ENCODE data around the gene BCL7B.
"Not testable (repeated sequence)": the region's sequence is repeated elsewhere in the genome, so short reads cannot be mapped to it uniquely, and the experiment has no call there.

The BCL7B gene

DNA sequence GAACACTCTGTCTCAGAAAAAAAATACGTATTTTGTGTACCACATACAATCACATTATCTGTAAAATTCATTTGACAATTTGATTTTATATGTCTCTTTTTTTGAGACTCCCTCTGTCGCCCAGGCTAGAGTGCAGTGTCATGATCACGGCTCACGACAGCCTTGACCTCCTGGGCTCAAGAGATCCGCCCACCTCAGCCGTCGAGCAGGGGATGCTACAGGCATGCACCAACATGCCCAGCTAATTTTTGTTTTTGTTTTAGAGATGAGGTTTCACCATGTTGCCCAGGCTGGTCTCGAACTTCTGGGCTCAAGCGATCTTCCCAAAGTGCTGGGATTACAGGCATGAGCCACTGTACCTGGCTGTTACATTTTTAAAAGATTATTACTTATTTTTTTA is 23.7 kb downstream of the BCL7B start:
- DNase-seq: no peak

DNA sequence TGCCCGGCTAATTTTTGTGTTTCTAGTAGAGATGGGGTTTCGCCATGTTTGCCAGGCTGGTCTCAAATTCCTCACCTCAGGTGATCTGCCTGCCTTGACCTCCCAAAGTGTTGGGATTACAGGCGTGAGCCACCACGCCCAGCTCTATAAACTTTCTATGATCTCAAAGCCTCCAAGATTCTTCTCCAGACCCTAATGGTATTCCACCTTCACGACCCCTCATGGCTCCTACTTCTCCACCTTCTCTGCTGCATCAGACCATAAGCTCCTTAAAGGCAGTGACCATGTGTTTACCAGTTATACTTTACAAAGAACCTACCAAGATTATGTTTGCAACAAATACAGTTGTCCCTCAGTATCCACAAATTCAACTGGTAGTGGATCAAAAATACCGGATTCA is 25.3 kb downstream of the BCL7B start:
- no peak for DNase-seq

DNA sequence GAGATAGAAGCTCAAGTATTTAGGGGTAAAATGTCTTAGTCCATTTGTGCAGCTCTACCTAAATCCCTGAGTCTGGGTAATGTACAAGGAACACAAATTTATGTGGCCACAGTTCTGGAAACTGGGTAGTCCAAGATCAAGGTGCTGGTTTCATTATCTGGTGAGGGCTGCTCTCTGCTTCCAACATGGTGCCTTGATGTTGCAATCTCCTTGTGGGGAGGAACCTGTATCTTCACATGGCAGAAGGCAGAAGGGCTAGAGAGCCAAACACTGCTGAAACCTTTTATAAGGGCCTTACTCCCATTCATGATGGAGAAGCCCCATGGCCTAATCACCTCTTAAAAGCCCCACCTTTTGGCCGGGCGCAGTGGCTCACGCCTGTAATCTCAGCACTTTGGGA is 26.7 kb downstream of the BCL7B start:
- no peak for DNase-seq

DNA sequence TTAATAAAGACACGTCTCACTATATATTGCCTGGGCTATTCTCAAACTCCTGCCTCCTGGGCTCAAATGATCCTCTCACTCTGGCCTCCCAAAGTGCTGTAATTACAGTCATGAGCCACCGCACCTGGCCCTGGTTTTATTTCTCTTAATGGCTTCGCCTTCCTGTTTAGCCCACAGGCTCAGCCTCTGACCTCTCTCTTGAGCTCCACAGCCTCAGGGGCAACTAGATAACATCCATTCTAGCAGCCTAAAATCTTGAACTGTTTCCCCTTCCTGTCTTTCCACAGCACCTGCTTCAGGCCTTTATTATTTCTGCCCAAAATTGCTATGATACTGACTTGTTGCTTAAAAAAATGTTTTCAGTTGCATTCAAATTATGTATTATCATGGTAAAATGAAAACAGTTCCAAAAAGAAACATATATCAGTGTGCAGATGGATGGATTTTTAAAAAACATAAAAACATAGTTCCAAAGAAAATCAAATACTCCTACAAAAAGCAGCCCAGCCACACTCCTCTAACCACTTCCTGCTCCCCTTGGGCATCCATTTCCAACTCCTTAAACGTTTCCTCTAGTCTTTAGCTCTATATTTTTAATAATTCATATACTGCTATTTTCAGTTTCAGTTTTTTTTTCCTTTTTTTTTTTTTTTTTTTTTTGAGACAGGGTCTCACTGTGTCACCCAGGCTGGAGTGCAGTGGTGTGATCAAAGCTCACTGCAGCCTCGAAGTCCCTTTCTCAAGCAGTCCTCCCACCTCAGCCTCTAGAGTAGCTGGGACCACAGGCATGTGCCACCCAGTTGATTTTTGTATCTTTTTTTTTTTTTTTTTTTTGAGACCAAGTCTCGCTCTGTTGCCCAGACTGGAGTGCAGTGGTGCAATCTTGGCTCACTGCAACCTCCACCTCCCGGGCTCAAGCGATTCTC is 30.3 kb downstream of the BCL7B start:
- DNase-seq: no peak

DNA sequence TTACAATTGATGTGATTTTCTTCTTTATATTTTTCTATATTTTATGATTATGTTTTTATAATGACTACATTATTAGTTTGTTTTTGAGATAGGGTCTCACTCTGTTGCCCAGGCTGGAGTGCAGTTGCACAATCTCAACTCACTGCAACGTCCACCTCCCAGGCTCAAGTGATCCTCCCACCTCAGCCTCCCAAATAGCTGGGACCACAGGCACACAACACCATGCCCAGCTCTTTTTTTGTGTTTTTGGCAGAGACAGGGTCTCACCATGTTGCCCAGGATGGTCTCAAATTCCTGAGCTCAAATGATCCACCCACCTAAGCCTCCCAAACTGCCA is 31.4 kb downstream of the BCL7B start:
- DNase-seq: not testable (repeated sequence)

DNA sequence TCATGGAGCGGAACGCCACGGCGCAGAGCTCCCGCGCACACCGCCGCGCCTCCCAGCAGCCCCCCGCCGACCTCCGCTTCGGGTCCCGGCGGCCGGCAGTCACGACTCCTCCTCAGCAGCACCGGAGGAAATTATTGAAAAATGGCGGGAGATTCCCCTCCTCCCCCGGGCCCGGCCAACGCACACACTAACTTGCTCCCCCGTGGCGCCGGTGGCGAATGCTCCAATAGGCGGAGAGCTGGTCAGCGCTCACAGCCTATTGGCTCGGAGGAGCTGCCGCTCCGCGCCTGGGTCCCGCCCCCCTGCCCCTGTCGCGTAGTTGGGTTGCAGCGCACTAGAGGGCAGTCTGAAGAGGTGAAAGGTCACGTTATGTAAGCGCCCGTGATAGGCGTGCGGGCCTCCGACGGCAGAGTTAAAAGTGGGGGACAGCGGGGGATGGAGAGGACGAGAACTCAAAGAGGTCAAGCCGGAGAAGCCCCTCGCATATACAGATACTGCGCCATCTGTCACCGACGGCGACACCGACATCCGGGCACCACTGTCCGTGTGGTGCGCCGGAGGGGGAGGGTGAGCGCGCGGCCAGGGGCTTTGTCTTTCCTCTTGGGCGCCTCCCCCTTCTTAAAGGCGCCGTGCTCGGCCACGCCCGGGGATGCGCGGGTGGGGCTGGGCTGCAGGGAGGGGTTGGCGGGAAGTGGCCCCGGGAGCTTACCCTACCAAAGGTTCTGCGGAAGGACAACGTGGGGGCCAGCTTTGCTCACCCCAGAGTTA is 35.2 kb downstream of the BCL7B start, which contains the start of gene BAZ1B:
Gene BAZ1B, minus strand, starts transcription at position 189 of the 768 bp plus-strand sequence. CDS start 360 bp downstream, outside the sequence.
- peak; percentile 99 for DNase-seq

DNA sequence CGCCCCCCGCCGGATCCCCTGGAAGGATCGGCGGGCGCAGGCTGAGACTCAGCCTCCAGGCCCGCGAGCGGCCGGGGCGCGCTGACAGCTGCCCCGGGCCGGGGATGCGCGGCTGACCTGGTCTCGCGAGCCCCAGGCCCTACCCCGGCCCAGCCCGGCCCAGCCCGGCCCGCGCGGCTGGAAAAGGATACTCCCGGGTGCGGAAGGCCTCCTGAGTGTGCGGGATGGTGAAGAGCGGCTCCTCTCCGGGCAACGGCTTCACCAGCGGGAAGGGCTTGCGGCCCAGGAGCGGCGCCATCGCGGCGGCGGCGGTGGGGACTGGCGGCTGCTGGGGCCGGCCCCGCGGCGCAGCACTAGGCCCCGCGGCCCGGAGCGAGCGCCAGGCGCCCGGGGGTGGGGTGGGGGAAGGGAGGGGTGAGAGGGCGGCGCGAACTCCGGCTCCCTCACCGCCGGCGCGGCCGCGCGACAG is 35.8 kb downstream of the BCL7B start:
- no peak for DNase-seq

DNA sequence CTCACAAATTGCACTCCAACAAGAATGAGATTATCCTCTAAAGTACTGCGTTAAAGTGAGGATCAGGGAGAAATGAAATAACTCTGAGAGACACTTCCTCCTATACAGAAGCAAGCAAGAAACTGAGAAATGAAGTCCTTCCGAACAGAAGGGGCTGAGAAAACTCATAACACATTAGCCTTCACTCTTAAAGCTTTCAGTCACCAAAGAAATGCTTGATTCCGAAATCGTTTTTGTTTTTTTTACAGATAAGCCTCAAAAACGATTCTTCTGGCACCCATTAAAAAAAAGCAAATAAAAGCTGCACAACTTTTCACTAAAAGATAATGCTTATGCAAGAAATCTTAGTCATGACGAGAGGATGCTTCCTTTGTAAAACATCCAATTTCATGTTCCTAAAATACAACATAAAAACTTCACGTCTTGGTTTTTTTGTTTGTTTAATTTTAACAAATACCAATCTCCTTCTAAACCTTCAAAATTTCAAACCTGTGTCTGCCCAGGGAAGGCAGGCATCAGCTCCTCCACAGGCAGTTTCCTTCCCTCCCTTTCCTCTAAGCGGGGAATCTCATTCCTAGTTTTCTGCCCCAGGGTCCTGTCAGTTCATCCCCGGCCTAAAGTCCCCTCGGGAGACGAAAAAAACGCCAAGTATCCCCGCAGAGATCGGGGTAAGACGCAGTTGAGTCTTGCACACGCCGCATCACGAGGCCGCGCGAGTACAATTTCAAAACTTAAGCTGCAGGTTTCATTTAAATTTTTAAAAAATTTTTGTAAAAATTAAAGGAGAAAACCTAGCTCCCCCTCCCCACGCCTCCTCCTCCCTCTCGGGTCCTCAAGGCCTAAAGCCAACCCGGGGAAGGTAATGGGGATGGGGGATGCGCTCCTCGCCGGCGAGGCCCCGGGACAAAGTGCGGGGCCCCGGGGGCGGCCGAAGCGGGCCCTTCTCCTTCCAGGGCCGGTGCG is 36.5 kb downstream of the BCL7B start:
- DNase-seq: no peak

DNA sequence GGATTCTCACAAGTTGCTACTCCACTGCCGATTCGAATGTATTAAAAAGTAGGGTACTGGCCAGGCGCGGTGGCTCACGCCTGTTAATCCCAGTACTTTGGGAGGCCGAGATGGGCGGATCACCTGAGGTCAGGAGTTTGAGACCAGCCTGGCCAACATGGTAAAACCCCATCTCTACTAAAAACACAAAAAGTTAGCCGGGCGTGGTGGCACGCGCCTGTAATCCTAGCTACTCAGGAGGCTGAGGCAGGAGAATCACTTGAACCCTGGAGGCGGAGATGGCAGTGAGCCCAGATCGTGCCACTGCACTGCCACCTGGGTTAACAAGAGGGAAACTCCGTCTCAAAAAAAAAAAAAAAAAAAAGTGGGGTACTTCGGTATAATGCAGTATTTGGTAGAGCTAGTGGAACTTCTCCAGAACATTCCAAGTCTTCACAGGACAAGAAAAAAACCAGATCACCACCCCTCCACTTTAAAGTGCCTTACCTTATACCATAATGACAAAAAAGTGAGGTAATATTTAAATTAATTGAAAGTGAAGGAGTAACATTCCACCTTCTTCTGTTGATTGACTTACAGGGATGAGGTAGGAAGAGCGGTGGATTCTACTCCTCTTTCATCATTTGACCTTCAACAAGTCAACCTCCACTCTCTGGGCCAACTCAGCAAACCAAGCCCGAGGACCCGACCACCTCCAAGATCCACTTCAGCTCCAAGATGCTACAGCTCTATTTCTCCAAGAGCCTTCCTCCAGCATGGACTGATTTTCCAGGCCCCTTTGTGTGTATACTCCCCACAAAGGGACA is 37.4 kb downstream of the BCL7B start:
- DNase-seq: no peak

DNA sequence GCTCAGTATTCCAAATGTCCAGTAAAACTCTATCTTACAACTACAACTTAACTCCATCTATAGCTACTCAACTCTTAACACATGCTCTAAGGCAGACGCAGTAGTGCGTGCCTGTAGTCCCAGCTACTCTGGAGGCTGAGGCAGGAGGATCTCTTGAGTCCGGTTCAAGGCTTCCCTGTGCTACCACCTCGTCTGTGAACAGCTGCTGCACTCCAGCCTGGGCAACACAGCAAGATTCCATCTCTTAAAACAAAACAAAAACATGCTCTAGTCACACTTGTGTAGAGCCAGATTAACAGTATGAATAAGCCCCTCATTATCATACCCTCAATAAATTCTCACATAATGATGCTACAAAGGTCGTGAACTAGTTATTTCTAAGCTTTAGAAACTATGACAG is 39.0 kb downstream of the BCL7B start:
- DNase-seq: no peak

DNA sequence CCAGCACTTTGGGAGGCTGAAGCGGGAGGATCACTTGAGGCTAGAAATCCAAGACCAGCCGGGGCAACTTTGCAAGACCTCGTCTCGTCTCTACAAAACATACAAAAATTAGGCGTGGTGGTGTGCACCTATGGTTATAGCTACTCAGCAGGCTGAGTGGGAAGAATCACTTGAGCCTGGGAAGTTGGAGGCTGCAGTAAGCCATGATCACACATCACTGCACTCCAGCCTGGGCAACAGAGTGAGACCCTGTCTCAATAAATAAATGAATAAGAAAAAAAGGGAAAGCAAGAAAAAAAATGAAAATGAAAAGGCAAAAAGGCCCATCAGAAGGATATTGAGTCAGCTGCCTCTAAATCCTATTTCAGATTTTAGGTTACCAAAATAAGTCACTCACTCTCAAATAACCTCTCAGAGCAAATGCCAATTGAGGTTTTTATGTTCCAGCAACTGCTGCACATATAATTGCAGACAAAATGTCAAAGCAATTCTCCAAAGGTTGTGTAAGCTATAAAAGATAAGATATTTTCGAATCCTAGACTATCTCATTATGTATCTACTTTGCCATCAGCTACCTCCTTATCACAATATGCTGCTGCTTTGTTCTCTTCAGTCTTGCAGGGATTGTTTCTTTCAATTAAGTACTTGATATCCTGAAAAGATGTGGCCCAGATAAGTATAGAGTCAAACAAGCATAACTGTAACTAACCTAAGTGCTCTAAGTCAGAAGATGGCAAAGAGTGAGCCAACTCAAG is 40.1 kb downstream of the BCL7B start:
- DNase-seq: no peak

DNA sequence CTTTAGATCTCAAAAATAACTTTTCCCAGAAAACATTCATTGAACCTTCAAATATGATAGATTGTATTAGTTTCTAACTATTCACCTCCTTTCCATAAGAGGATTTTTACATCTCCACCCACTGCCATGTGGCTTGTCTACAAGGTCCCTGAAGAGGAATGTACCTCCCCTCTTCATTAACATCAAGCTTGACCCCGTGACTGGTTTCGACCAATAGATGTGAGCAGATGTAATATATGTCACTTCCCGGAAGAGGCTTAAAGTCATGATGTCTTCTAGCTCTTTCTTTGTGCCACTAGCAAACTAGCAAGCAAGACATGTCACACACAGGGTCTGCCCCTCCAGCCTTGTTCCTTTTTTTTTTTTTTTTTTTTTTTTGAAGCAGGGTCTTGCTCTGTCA is 42.3 kb downstream of the BCL7B start:
- DNase-seq: no peak

DNA sequence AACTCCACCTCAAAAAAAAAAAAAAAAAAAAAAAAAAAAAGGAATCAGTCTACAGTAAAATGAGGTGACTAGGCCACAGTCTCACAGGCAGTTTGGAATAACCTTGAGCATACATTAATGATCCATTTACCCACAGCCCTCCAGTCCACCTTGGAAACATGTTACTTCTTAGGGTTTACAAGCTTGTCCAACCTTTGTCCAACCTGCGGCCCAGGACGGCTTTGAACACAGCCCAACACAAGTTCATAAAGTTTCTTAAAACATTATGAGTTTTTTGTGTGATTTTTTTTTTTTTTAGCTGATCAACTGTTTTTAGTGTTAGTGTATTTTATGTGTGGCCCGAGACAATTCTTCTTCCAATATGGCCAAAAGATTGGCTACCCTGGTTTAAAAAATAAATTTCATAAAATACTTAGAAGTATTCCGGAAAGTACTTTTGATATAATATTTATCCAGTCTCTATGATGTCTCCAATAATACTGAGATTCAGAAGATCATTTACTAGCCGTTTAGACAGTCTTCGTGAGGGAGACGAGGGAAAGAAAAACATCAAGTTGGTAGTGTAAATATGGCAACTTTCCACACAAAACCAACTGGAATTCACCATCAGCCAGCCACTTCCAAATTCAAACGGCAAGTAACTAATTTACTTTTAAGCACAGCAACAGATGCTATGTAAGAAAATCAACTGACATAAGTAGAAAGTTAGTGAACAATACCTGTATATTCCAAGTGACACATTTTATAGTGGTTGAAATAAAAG is 45.3 kb downstream of the BCL7B start:
- peak; percentile 62 for DNase-seq

DNA sequence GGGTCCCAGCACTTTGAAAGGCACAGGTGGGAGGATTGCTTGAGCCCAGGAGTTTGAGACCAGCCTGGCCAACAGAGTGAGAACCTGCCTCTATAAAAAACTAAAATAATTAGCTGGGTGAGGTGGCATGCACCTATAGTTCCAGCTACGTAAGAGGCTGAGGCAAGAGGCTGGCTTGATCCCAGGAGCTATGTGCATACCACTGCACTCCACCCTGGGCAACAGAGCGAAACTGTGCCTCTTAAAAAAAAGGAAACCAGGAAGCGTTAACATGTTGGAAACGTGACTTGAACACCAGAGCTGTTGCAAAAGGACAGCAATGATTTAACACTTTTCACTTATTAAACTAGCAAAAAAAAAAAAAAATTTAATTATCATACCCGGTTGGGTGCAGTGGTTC is 48.0 kb downstream of the BCL7B start:
- no peak for DNase-seq

DNA sequence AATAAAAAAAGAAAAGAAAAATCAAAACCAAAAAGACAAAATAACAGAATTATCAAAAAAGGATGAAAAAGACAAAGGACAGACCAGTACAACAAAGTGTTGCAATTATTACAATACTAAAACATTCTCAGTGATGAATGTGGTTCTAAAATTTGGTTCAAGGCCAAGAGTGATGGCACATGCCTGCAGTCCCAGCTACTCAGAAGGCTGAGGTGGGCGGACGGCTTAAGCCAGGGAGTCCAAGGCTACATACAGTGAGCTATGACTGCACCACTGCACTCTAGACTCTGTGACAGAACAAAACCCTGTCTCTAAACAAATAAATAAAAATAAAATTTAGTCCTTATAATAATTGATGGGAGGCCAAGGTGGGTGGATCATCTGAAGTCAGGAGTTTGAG is 49.9 kb downstream of the BCL7B start:
- DNase-seq: no peak

DNA sequence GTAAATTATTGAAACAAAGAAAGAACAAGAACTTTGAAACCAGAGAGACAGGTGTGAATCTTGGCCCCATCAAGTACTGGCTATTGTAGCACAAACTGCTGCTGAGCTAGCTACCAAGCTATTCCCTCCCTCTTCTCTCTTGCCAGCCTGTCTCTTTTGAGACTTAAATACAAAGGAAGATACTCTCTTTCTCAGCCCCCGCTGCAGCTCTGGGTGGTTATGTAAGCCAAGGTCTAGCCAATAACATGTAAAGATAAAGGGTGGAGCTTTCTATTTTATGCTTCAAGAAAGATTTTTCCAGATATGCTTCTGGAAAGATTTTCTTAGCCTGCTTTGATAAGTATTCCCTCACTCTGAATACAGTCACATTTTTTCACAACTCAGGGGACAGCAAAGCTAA is 52.6 kb downstream of the BCL7B start:
- no peak for DNase-seq

DNA sequence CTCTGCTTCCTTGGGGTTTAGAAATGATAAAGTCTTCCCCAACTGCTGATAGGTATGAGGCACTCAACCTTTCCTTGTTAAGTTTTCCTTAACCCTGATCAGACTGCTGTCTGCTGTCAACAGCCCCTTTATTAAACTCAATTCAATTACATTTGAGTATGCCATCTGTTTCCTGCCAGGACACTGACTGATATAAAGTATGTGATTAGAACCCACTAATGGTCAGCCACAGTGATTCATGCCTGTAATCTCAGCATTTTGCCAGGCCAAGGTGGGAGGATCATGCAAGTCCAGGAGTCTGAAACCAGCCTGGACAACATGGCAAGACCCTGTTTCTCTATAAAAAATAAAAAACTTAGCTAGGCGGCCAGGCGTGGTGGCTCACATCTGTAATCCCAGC is 53.5 kb downstream of the BCL7B start:
- no peak for DNase-seq

DNA sequence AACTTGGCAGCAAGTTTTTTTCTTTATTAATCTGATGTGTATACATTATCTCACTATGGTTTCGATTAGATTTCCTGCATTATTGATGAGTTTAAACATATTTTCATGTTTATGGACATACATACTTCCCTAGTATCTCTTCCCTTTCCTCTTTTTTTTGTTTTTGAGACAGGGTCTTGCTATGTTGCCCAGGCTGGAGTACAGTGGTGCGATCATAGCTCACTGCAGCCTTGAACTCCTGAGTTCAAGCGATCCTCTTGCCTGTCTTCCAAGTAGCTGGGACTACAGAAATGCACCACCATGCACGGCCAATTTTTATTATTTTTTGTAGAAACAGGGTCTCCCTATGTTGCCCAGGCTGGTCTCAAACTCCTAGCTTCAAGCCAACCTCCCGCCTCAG is 54.3 kb downstream of the BCL7B start:
- DNase-seq: no peak

DNA sequence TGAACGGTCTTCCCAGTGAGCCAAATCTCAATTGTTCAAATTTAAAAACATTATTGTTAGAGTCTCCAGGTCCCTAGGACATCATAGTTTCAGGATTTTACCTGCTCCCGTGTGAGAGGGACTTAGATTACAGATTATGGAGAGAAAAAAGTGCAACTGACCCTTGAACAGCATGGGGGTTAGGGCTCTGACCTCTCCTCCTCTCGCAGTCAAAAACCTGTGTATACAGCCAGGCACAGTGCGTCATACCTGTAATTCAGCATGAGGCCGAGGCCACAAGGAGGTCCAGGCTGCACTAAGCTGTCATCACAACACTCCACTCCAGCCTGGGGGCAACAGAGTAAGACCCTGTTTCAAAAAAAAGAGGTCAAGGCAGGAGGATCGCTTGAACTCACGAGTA is 60.9 kb downstream of the BCL7B start:
- no peak for DNase-seq

DNA sequence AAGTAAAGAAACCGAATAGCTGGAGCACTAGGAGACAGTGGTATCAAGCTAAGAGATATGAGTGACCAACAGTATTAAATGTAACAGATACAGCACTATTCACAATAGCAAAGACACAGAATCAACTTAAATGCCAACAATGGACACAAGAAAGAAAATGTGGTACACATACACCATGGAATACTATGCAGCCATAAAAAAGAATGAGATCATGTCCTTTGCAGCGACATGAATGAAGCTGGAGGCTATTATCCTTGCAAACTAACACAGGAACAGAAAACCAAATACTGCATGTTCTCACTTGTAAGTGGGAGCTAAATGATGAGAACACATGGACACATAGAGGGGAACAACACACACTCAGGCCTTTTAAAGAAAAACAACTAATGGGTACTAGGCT is 62.0 kb downstream of the BCL7B start:
- not testable (repeated sequence) for DNase-seq
